HG03064 (cell line): Measurements from ENCODE around the gene CRB3.
"Not testable (repeated sequence)": the region's sequence is repeated elsewhere in the genome, so short reads cannot be mapped to it uniquely, and the experiment has no call there.

Source experiments
- ATAC-seq: cut with Tn5 transposase; IDR thresholded peaks from one replicate; pipeline ENCODE4 v1.9.1; 2021; ENCODE audit warnings: low read depth; ENCODE audit not compliant: unreplicated experiment

The CRB3 gene, protein sequence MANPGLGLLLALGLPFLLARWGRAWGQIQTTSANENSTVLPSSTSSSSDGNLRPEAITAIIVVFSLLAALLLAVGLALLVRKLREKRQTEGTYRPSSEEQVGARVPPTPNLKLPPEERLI

DNA sequence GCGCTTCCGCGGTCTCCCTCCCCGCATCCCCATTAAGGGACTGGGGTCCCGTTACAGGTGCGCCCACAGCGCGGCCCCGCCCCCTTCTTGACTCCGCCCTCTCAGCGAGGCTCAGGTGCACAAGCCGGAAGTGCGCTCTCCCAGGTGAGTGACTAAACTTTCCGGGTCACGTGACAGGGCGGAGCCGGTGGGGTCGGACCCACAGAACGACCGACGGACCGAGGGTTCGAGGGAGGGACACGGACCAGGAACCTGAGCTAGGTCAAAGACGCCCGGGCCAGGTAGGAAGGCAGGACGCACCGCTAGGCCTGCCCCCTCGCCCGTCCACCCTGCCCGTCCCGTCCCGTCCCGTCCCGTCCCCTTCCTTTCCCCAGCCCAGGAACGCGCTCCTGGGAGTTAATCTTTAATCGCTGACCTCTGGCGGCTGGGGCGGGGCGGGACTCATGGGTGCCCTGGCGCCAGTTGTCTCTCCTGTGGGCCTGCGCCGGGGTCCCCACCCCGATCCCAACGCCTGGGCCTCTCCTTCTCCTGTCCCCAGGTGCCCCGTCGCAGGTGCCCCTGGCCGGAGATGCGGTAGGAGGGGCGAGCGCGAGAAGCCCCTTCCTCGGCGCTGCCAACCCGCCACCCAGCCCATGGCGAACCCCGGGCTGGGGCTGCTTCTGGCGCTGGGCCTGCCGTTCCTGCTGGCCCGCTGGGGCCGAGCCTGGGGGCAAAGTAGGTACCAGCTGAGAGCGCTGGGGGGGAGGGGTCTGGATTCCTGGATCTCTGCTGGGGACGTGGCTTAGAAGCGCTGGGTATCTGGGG is at the start of gene CRB3:
TSS of gene CRB3 (plus strand) at position 202 of the 804 bp plus-strand sequence. CDS start at position 633, 431 bp downstream.
- ATAC-seq, result no peak

DNA sequence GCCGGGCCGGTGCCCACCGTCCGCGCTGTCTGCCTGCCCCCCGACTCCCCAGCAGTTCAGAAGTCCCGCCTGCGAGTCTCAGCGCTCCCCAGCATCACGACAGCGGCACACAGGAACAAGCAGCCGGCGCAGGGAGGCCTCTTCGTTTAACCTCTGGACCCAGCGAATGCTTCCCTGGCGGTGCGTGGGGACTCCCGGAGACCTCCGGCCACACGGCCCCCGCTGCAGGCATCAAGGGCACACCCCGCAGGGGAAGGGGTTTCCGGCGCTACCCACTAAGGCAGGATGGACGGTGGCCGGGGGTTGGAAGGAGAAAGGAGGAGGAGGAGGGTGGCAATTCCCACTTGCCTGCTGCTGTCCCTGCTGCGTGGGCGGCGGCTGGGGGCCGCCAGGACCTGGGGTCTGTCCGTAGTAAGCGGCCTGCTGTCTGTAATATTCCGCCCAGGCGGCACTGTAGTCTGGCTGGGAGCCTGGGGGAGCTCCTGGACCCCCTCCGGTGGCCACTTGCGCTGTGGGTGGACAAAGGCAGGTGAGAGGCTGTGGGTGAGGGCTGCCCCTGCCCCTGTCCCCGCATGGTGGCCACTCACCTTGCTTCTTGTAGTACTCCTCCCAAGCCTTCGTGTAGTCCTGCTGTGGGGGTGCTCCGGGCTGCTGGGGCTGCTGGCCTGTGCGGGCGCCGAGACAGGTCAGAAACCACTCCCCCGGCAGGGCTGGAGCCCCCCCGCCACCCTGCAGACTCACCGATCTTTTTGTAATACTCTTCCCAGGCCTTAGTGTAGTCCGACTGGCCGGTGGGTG is 49.1 kb upstream of the CRB3 start:
- ATAC-seq, result no peak

DNA sequence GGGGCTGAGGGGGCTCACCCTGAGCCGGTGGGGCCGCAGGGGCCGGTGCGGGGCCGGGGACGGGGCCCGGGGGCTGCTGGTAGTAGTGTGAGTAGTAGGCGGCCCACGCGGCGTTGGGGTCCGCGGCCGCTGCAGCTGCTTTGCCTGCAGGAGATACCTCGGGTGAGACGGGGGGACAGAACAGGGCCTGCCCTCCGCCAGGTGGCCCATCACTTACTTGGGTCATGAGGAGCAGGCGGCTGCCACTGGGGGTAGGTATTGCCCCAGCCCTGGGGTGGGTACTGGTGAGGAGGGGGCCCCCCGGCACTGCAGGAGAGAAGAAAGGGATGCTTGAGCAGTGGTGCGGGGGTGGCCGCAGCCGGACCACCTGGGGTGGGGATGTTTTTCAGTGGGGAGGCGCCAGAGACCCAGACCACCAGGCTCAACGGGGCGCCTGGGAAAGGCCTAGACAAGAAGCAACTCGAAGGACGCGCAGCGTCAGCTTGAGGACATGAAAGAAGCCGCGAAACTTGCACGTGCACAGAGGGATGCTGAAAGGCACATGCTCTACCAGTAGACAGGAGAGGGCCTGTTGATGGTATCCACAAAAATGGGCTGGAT is 48.4 kb upstream of the CRB3 start:
- no peak for ATAC-seq

DNA sequence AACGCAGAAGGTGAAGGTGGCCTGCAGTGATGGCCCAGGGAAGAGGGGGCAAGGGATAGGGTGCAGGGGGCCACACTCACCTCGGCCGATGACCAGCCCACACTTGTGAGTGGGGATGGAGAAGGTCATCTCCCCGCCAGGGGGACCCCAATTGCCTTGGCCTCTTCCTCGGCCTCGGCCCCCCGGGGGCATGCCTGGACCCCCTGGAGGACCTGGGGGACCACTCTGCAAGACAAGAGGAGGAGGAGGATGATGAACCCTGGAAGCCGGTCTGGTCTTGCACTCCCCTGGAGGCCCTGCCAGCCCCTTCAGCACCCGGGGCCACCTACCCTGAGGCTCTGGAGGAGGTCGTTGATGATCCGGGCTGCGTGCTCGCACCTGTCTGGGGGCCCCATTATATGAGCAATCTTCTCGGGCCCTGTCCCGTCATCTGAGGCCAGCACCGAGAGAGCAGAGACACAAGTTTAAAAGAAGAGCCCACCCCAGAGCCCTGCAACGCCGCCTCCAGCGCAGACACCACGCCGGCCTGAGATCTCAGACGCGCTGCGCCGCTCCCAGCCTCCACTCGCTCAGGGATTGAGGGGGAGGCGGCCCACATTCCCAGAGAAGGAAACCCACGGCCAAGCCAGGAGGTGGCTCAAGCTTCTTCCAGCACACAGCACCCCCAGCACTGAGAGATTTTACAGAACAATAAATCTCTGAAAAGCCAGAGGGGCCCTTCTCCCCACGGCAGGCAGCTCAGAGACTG is 47.2 kb upstream of the CRB3 start:
- ATAC-seq, result no peak

DNA sequence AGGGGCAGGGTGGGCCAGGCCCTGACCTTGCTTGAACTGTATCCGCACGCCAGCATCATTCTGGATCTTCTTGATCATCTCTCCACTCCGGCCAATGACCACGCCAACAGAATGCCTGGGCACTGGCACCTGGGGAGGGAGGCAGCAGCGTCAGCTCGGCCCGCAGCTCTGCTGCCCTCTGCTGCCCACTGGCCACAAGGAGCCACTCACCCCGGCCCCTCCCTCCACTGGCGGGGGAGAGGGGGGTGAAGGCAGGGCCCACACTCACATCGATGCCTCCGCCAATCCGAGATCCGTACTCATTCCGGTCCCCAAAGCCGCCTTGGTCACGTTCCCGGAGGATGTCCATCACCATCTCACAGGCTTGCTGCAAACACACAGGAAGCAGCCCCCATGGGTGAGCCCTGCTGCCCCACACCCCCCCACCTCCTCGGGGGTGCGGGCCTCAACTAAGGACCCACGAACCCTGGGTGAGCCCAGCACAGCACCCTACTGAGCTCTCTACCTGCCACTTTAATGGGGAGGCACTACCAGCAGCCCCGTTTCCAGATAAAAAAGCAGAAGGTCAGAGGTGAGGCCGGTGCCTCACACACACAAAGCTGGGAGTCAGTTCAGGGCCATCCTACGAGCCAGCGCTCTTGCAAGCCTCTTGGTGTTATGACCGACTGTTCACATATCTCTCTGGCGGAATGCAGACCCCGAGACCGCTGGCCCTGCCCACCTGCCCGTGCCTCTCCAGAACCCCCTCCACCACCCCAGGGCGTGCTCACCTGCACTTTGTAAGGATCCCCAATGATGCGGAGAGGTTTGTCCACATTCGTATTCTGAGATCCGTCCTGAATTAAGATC is 46.1 kb upstream of the CRB3 start:
- no peak for ATAC-seq

DNA sequence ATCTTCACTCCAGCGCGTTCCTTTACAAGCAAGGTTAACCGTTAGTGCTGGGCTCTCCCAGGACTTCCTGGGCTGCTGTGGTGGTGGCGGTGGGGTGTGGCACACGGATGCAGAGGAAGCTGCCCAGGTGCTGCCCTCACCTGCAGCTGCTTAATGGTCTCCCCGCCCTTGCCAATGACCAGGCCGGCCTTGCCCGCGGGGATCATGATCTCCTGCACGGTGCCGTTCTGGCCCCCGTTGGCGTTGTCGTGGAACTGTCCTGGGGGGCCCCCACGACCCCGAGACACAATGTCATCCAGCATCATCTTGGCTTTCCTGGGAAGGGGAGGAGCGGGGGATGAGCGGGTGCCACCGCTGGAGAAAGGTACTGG is 45.5 kb upstream of the CRB3 start:
- no peak for ATAC-seq

DNA sequence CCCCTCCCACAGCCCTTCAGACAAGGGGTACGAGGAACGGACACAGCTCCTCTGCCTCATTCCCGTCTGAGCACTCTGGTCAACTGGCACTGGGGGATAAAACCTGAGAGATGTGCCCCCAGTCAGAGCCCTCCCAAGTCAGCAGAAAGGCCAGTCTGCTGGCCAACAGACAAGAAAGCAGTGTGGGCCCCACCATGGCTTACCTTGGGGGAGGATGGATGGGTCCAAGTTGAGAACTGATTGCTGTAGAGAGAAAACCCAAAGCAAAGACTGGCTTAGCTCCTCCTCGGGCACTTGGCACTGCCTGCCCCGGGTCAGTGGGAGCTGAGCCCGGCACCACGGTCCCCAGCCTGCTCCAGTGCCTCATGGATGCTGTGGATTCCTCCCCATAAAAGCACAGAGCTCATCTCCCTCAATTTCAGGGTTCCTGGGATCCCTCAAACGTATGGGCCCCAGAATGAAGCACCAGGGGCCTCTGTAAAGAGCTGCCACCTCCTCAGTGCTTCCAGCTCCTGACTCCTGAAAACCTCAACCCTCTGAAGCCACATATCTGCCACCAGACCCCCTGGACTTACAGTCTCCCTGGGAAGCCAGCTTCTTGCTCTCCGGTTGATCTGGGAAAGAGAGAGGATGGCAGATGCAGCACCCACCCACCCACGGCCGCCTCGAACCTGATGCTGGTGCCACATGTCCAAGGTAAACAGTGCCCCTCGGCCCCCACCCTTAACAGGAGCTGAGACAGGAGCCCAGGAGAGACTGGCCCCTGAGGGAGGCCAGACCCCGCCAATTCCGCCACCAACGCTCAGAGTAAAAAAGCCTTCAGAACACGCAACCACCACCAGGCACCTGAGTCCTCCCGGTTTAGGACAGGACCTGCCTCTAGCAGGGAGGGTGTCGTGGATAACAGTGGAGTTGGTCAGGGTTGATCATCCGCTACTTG is 42.7 kb upstream of the CRB3 start:
- no peak for ATAC-seq

DNA sequence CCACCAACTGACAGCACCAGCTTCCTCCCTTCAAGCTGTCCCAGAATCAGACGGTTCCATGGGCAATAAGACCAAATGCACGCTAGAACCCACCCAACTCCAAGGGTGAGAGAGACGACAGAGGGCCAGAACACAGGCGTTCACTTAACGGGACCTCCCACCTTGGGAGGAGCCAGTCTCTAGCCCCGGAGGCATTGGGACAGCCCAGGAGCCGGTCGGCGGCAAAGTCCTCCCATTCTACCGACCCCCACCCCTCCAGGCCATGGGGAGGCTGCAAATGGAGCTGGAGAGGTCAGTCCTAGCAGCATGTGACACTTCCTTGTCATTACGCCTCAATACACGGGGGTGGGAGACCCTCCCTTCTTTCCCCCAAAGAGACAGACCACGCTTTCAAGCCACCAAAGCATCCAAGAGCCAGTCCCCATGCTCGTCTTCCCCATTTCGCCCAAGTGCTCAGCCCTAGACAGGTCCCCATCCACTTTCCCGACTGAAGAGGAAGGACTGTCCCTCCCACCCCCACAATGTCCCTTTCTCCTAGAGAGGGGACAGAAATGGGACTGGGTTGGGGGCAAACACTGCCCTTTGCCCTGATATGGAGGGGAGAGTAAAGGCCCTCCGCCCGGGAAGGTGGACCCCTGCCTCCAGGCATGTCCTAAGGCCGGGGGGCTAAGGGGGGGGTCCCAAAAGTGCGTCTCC is 40.4 kb upstream of the CRB3 start:
- ATAC-seq, result no peak

DNA sequence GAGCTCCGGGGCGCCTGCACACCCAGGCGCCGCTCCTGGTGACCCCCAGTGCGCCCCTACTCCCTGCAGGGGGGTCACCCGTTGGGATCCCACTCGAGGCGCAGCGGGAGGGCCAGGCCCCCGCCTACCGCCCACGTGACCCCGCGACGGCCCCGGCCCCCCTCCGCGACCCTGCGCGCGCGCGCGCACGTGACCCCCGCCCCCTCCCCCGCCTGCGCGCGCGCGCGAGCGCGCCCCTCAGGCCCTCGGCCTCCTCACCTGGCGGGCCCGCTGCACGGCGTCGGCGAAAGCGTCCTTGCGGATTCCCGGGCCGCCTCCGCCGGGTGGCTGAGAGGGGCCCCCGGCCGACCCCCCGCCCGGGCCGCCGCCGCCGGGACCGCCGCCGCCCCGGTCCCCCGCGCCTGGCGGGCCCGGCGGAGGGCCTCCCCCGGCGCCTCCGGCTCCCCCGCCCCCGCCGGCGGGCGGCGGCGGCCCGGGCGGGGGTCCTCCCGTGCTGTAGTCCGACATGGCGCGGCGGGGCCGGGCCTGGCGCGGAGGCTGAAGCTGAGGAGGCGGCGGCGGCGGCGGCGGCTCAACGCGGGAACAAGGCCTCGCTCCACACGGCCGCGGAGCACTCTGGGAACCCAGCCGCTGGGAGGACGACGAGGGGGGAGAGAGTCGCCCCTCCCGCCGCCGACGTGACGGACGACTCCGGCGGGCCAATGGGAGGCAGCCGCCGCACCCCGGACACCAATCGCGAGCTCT is 39.7 kb upstream of the CRB3 start, which contains the start of gene KHSRP:
TSS of gene KHSRP (minus strand) at position 617 of the 744 bp plus-strand sequence. CDS start at position 507, 110 bp downstream.
- no peak for ATAC-seq

DNA sequence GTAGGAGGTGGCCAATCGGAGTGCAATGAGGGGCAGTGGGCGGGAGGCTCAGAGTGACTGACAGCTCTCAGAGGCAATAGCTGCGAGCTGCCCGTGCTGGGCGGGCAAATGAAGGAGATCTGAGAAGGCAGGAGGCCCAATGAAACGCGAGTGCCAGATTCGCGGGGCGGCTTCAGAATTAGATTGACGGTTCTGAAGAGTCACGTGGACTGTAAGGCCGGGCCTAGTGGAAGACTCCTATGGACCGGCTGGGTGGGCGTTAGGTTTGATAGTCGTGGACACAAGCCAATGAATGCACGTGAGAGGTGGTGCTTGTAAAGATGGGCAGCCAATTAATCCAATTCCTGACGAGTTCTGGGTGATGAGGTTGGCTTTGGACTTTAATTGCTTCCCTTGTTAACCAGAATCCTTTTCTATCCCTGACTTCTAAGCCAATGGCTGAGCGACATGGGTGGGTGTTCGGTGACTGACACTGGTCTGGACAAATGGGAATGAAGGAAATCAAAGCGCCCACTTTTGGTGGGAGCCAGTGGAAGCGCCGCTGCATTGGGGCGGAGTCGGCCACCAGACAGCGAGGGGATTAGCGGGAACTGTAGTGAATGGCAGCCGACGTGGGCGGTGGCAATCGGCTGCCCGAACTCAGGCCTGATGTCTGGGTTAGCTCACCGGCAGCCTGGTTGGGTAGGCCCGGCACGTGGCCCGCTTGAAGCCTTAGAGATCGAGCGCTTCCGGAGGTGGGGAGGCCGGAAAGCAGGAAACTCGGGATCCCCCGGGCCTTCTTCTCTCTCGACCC is 38.9 kb upstream of the CRB3 start:
- ATAC-seq, result peak; percentile 88

DNA sequence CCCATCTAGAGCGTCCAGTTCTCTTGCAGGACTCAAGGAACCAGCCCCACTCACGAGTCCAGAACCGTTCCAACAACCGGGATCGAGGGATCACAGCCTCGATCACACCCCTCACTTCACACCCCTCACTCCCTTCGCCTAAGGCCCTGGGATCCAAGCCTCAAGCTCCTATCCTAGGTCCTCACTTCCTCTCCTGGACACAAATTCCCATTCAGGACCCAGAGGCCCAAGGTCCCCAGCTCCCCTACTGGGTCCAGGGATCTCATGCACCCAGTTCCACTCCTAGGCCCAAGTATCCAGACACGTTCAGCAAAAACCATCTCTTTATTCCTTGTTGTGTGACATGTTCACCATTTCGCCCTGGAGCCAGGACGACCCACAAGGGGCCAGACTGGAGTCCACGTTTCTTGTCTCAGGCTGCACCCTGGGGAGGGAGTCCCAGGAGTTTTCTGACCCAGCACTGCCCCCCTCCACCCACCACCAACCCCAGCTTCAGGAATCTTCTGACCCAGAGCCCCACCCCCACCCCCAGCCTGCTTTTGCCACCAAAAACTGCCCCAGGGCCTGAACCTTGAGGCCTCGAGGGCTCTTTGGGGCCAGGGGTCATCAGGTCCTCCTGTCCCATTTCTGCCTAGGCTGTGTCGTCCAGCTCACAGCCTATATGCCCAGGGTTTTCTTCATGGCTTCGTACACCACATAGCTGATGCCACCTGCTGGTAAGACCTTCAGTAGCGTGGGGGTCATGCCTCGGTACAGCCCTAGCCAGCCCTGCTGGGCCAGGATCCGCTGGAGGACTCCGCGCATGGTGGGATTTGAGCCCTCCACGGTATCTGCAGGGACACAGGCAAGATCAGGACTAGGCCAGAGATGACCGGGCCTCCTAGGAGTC is 38.1 kb upstream of the CRB3 start:
- no peak for ATAC-seq

DNA sequence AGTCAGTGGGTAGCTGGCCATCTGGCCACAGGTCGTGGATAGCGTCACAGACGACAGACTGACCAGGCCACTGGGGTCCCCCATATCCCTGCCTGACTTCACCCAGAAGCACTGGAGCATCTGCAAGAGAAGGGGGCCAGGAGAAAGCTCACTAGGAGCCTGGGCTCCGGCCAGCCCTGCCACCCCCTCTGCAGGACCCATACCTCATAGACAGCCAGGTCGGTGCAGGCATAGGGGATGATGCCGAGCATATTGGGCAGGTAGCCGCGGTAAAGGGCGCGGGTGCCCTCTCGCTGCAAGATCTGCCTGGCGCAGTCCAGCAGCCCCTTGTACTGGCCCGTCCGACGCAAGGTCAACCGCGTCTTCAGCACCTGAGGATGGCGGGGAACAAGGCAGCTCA is 36.9 kb upstream of the CRB3 start:
- ATAC-seq, result no peak

DNA sequence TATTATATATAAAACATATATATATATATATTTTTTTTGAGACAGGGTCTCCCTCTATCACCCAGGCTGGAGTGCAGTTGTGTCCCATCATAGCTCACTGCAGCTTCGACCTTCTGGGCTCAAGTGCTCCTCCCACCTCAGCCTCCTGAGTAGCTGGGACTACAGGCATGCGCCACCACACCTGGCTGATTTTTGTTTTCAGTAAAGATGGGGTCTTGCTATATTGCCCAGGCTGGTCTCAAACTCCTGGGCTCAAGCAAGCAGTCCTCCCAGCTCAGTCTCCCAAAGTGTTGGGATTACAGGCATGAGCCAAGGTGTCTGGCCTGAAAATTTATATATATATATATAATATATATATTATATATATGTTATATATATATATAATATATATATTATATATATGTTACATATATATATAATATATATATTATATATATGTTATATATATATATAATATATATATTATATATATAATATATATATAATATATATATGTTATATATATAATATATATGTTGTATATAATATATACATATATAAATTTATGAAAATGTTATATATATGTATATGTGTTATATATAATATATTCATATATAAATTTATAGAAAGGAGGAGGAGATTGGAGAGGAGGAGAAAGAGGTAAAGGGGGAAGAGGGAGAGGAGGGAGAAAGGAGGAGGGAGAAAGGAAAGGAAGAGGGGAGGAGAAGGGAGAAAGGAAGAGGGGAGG is 35.2 kb upstream of the CRB3 start:
- ATAC-seq, result not testable (repeated sequence)

DNA sequence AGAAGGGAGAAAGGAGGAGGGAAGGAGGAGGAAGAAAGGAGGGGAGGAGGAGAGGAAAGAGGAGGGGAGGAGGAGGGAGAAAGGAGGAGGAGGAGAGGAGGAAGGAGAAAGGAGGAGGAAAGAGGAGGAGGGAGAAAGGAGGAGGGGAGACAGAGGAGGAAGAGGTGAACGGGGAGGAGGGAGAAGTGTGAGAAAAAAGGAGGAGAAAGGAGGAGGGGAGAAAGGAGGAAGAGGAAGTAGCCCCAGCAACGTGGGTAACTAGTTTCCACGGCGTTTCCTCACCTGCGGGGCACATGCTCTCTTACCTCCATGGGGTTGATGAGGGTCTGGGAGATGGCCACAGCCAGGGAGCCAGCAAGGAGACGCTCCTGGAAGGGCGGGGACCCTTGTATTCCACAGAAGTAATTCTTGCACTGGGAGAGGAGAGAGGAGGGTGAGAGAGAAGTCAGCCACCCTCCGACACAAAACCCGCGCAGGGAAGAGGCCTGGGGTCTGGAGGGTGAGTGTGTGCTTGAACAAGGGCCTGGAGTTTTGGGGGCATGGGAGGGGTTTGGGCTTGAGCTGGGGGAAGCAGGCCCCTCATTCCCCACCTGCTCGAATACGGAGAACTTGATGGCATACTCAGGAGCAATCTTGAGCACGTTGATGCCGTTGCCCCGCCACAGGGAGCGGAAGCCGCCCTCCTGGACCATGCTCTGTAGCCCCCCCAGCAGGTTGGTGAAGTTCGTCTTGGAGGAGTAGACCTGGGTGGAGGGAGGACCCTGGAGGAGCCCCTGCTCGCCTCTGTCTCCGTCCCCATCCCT is 34.5 kb upstream of the CRB3 start:
- ATAC-seq, result no peak
